Measurements from ENCODE around the gene PCSK6. TPM values are rescaled to one million over a fixed set of nuclear protein-coding genes. Genes with fewer than 3 reads are reported as not detected.

Gene PCSK6
- total and polyA plus RNA-seq, 7 donors, result 8.3 to 32.7 (median 13.3) TPM

- Histone ChIP-seq H3K4me3 (no peak overlapping the region), H3K36me3 (ENCODE audit: insufficient read depth in 1 of 2, low read depth in 1 of 2) (peaks cover 0 to 39% of the 10 kb centered on the region in 2 donors), H3K9me3 (no peaks in the 10 kb centered on the region), H3K4me1 (no peaks in the 10 kb centered on the region), H3K27me3 (ENCODE audit: insufficient read depth in 3 of 3, low read length in 2 of 3) (no peaks in the 10 kb centered on the region), H3K27ac (no peak overlapping the region)
- 84 to 87% (median 84%) methylated on average over 14 of the region's 14 CpGs for WGBS, 3 donors
- peak in 1 of 2 donors; percentile 14 for DNase-seq
- peak in 2 of 4 donors; percentile 16 to 18 for ATAC-seq
- no peak for TF ChIP-seq CTCF (IDR thresholded peaks at IDR 0.05)
- intact Hi-C loops (cut with DNase I), result loop anchor here in 1 of 2 donors (5.0 to 10.0 kb wide), 2 partner anchors 59 to 63 kb away; no protein-coding TSS in a partner anchor
Measured at GRCh38 chr15:101368086-101368780, 121.3 kb downstream of the PCSK6 start.

- Histone ChIP-seq H3K27me3 (ENCODE audit: insufficient read depth in 3 of 3, low read length in 2 of 3) (no peaks in the 10 kb centered on the region), H3K27ac (no peak overlapping the region), H3K36me3 (ENCODE audit: insufficient read depth in 1 of 2, low read depth in 1 of 2) (peaks cover 0 to 39% of the 10 kb centered on the region in 2 donors), H3K4me1 (no peaks in the 10 kb centered on the region), H3K9me3 (no peaks in the 10 kb centered on the region), H3K4me3 (no peak overlapping the region)
- intact Hi-C loops (cut with DNase I), result loop anchor here in 1 of 2 donors (5.0 to 10.0 kb wide), 2 partner anchors 60 to 62 kb away; no protein-coding TSS in a partner anchor
- DNase-seq, result peak in 1 of 2 donors; percentile 4
- TF ChIP-seq CTCF (IDR thresholded peaks at IDR 0.05), result no peak
- ATAC-seq, result no peak
- 51 to 76% (median 59%) methylated on average over 3 of the region's 3 CpGs for WGBS, 3 donors
Measured at GRCh38 chr15:101366853-101367252, 122.7 kb downstream of the PCSK6 start.

- DNase-seq (no peak), ATAC-seq (no peak)
- Histone ChIP-seq H3K27me3 (ENCODE audit: insufficient read depth in 3 of 3, low read length in 2 of 3) (no peaks in the 10 kb centered on the region), H3K4me1 (peaks cover 17% of the 10 kb centered on the region), H3K4me3 (no peak overlapping the region), H3K9me3 (no peaks in the 10 kb centered on the region), H3K36me3 (ENCODE audit: insufficient read depth in 1 of 2, low read depth in 1 of 2) (peaks cover 0 to 30% of the 10 kb centered on the region in 2 donors), H3K27ac (no peak overlapping the region)
- no peak for TF ChIP-seq CTCF (IDR thresholded peaks at IDR 0.05)
- WGBS, 3 donors, result 84 to 87% (median 86%) methylated on average over 8 of the region's 8 CpGs
- intact Hi-C loops (cut with DNase I), result loop anchor here in 1 of 2 donors (10.0 kb wide), 1 partner anchor 58 kb away; no protein-coding TSS in a partner anchor
Measured at GRCh38 chr15:101362986-101363566, 126.4 kb downstream of the PCSK6 start.

GRCh38 chr15:101362359-101362758 lies 127.1 kb downstream of the PCSK6 start:
- DNase-seq, result no peak
- TF ChIP-seq CTCF (IDR thresholded peaks at IDR 0.05), result no peak
- Histone ChIP-seq H3K4me1 (peaks cover 17% of the 10 kb centered on the region), H3K27ac (no peak overlapping the region), H3K4me3 (no peak overlapping the region), H3K36me3 (ENCODE audit: insufficient read depth in 1 of 2, low read depth in 1 of 2) (peaks cover 0 to 30% of the 10 kb centered on the region in 2 donors), H3K27me3 (ENCODE audit: insufficient read depth in 3 of 3, low read length in 2 of 3) (no peaks in the 10 kb centered on the region), H3K9me3 (no peaks in the 10 kb centered on the region)
- intact Hi-C loops (cut with DNase I), result loop anchor here in 1 of 2 donors (10.0 kb wide), 1 partner anchor 58 kb away; no protein-coding TSS in a partner anchor
- ATAC-seq, result no peak
- WGBS, 3 donors, result 97 to 98% (median 98%) methylated on average over 10 of the region's 10 CpGs
